Measurements from ENCODE around the gene OR2A14.

OR2A14 gene, protein sequence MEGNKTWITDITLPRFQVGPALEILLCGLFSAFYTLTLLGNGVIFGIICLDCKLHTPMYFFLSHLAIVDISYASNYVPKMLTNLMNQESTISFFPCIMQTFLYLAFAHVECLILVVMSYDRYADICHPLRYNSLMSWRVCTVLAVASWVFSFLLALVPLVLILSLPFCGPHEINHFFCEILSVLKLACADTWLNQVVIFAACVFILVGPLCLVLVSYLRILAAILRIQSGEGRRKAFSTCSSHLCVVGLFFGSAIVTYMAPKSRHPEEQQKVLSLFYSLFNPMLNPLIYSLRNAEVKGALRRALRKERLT

DNA sequence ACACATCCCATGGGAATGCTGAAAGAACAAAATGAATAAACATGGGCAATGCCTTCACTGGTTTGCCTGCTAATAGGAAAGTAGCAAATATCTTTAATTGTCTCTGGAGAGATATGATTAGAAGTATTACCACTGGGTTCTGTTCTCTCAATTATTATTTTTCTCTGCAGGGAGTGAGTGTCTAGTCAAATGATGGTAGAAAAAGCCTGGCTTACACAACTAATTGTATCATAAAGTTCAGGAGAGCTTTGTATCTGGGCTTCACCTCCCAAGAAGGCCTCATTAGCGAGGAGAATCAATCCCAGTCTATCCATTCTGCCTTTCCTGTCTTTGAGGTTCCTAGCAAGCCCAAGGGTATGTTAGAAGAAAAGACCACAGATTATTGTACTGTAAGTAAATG, at the start of gene OR2A14:
OR2A14 (plus strand) TSS at position 301 of the 400 bp plus-strand sequence. CDS start 5,937 bp downstream, outside the sequence.
- H3K27ac Mint-ChIP-seq (ENCODE audit: low read depth), result no peak within 1 kb of the TSS
- H3K4me3 Mint-ChIP-seq, result no peak within 1 kb of the TSS
- H3K4me1 Mint-ChIP-seq, result no peaks in the 10 kb centered on the region
- peaks cover 4% of the 10 kb centered on the region for H3K9me3 Mint-ChIP-seq
- ATAC-seq (replicated peaks; ENCODE audit: extremely low read depth, poor library complexity, severe bottlenecking) (no peak), DNase-seq (ENCODE audit: low spot score in 2 of 2) (no peak)
- peaks cover 21% of the 10 kb centered on the region for H3K27me3 Mint-ChIP-seq
- peaks cover 1% of the 10 kb centered on the region for H3K36me3 Mint-ChIP-seq (ENCODE audit: insufficient read depth)

DNA sequence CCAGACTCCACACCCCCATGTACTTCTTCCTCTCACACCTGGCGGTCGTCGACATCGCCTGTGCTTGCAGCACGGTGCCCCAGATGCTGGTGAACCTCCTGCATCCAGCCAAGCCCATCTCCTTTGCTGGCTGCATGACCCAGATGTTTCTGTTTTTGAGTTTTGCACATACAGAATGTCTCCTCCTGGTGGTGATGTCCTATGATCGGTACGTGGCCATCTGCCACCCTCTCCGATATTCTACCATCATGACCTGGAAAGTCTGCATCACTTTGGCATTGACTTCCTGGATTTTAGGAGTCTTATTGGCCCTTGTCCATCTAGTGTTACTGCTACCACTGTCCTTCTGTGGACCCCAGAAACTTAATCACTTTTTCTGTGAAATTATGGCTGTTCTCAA, 48.6 kb upstream of the OR2A14 start:
- DNase-seq (ENCODE audit: low spot score in 2 of 2) (no peak), ATAC-seq (replicated peaks; ENCODE audit: extremely low read depth, poor library complexity, severe bottlenecking) (no peak)
- Mint-ChIP-seq H3K27me3 (peaks cover 29% of the 10 kb centered on the region), H3K4me1 (no peaks in the 10 kb centered on the region), H3K9me3 (no peaks in the 10 kb centered on the region), H3K36me3 (ENCODE audit: insufficient read depth) (no peaks in the 10 kb centered on the region), H3K4me3 (no peak overlapping the region), H3K27ac (ENCODE audit: low read depth) (no peak overlapping the region)

DNA sequence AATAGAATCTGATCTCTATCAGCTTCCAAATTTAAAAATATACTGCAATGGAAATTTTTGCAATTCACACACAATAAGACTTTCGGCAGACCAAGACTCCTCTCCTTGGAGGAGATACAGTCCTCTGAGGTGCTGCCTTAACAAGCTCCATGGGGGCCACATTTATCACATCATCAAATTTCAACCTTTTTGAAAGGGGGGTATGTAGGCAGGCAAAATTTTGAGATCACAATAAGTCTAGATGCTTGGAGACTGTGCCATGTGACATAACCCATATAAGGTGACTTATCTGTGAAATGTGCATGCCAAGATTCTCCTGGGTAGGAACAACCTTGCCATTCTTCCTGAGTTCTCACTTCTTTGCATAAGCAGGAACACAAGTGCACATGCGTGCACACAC, 37.0 kb upstream of the OR2A14 start, which contains the start of gene OR2A12:
OR2A12 (plus strand) TSS at position 301 of the 400 bp plus-strand sequence. CDS start 8,830 bp downstream, outside the sequence.
- Mint-ChIP-seq H3K4me1 (no peaks in the 10 kb centered on the region), H3K4me3 (no peak within 1 kb of the TSS), H3K27me3 (peaks cover 14% of the 10 kb centered on the region), H3K9me3 (no peaks in the 10 kb centered on the region), H3K27ac (ENCODE audit: low read depth) (no peak within 1 kb of the TSS), H3K36me3 (ENCODE audit: insufficient read depth) (peaks cover 2% of the 10 kb centered on the region)
- DNase-seq (ENCODE audit: low spot score in 2 of 2) (no peak), ATAC-seq (replicated peaks; ENCODE audit: extremely low read depth, poor library complexity, severe bottlenecking) (no peak)

DNA sequence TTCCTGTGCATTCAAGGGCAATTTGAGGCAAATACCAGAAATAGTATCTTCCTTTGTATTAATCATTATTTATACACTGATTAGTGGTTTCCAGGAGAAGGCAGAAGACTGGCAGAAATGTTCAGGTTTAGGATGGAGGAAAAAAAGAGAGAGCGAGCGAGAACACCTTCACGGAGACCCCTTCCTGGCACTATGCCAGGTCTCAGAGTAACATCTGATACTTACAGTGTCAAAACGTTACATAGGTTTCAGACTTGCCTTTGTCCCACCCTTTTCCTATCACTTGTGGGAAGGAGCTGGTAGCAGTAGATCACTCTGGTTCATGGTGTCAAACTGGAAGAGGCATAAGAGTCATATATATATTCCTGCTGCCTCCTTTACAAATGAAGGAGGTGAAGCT, 36.2 kb upstream of the OR2A14 start:
- Mint-ChIP-seq H3K27me3 (peaks cover 11% of the 10 kb centered on the region), H3K36me3 (ENCODE audit: insufficient read depth) (no peaks in the 10 kb centered on the region), H3K27ac (ENCODE audit: low read depth) (no peak overlapping the region), H3K4me3 (no peak overlapping the region), H3K4me1 (no peaks in the 10 kb centered on the region), H3K9me3 (no peaks in the 10 kb centered on the region)
- no peak for DNase-seq (ENCODE audit: low spot score in 2 of 2)
- no peak for ATAC-seq (replicated peaks; ENCODE audit: extremely low read depth, poor library complexity, severe bottlenecking)

DNA sequence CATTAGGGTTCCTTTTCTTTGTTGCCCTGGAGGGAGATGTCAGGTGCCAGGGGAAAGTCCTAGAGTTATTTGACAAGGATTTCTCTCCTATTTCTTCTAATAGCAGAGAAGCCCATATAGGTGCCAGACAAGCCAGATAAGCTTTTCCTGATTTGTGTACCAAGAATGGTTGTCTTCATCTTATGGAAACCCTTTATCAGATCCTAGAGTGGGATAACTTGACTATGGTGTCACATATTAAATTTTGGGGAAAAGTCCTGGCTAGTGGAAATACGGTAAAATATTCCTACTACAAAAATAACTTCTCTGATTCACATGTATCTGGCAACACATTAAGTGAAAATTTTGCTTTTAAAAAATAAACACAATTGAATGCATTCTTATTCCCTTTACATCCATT, 35.7 kb upstream of the OR2A14 start:
- peaks cover 6% of the 10 kb centered on the region for H3K27me3 Mint-ChIP-seq
- no peak overlapping the region for H3K4me3 Mint-ChIP-seq
- no peaks in the 10 kb centered on the region for H3K9me3 Mint-ChIP-seq
- H3K4me1 Mint-ChIP-seq, result no peaks in the 10 kb centered on the region
- ATAC-seq (replicated peaks; ENCODE audit: extremely low read depth, poor library complexity, severe bottlenecking) (no peak), DNase-seq (ENCODE audit: low spot score in 2 of 2) (no peak)
- no peak overlapping the region for H3K27ac Mint-ChIP-seq (ENCODE audit: low read depth)
- no peaks in the 10 kb centered on the region for H3K36me3 Mint-ChIP-seq (ENCODE audit: insufficient read depth)

DNA sequence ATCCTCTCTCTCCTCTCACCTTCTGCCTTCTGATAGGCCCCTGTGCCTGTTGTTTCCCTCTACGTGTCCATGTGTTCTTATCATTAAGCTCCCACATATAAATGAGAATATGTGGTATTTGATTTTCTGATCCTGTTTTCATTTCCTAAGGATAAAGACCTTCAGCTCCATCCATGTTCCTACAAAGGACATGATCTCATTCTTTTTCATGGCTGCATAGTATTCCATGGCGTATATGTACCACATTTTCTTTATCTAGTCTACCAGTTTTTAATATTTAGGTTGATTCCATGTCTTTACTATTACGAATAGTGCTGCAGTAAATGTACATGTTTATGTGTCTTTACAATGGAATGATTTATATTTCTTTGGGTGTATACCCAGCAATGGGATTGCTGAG, 32.3 kb upstream of the OR2A14 start:
- Mint-ChIP-seq H3K9me3 (no peaks in the 10 kb centered on the region), H3K36me3 (ENCODE audit: insufficient read depth) (no peaks in the 10 kb centered on the region), H3K27me3 (no peaks in the 10 kb centered on the region), H3K27ac (ENCODE audit: low read depth) (no peak overlapping the region), H3K4me3 (no peak overlapping the region), H3K4me1 (no peaks in the 10 kb centered on the region)
- DNase-seq (ENCODE audit: low spot score in 2 of 2) (no peak), ATAC-seq (replicated peaks; ENCODE audit: extremely low read depth, poor library complexity, severe bottlenecking) (no peak)

DNA sequence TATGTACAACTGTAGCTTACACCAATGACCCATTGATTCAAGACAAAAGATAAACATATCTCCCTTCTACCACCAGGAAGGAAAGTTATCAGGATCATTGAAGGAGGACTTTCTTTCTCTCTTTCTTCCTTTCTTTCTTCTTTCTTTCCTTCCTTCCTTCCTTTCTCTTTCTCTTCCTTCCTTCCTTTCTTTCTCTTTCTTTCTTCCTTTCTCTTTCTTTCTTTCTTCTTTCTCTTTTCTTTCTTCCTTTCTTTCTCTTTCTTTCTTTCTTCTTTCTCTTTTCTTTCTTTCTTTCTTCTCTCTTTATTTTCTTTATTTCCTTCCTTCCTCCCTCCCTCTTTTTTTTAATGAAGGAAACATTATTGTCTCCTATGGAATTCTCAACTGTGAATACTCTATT, 24.2 kb upstream of the OR2A14 start:
- ATAC-seq (replicated peaks; ENCODE audit: extremely low read depth, poor library complexity, severe bottlenecking) (no peak), DNase-seq (ENCODE audit: low spot score in 2 of 2) (no peak)
- H3K27me3 Mint-ChIP-seq, result peaks cover 60% of the 10 kb centered on the region
- H3K27ac Mint-ChIP-seq (ENCODE audit: low read depth), result no peak overlapping the region
- H3K4me3 Mint-ChIP-seq, result no peak overlapping the region
- no peaks in the 10 kb centered on the region for H3K9me3 Mint-ChIP-seq
- no peaks in the 10 kb centered on the region for H3K36me3 Mint-ChIP-seq (ENCODE audit: insufficient read depth)
- no peaks in the 10 kb centered on the region for H3K4me1 Mint-ChIP-seq

DNA sequence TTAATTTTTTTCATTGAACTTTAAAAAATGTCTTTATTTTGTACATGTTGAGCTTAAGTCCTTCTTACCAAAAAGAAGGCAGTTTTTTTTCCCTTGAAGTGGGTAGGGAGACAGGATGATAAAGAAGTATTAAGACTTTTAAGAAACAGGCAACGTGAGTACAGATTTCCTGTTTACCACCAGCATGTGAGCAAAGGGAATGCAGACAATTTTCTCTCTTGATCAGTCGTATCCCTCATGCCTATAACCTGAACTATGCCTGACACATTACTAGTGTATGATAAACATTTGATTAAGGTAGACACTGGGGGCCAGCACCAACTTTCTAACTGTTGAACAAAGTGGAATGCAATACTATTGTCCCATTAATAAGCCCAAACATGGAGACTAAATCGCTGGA, 22.4 kb upstream of the OR2A14 start:
- H3K27ac Mint-ChIP-seq (ENCODE audit: low read depth), result no peak overlapping the region
- no peaks in the 10 kb centered on the region for H3K36me3 Mint-ChIP-seq (ENCODE audit: insufficient read depth)
- no peak overlapping the region for H3K4me3 Mint-ChIP-seq
- DNase-seq (ENCODE audit: low spot score in 2 of 2), result no peak
- H3K27me3 Mint-ChIP-seq, result peaks cover 60% of the 10 kb centered on the region
- H3K4me1 Mint-ChIP-seq, result no peaks in the 10 kb centered on the region
- no peaks in the 10 kb centered on the region for H3K9me3 Mint-ChIP-seq
- no peak for ATAC-seq (replicated peaks; ENCODE audit: extremely low read depth, poor library complexity, severe bottlenecking)

DNA sequence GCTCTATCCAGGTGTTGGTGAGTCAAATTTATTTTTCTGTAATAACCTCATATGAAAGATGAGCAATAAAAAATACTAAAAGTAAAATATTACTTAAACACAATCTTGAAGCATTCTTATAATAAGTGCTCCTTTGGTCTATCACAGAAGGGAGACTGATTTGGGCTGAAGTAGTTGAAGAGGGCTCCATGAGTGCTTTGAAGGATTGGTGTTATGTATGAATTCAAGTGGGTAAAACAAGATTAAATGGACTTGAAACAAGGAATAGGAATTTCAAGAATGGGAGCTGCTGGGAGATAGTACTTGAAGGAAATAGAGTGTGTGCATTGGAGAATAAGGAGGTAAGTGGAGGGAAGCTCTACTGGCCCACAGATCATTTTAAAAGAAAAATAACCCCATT, 20.9 kb upstream of the OR2A14 start:
- Mint-ChIP-seq H3K9me3 (no peaks in the 10 kb centered on the region), H3K4me3 (no peak overlapping the region), H3K27me3 (peaks cover 51% of the 10 kb centered on the region), H3K36me3 (ENCODE audit: insufficient read depth) (no peaks in the 10 kb centered on the region), H3K27ac (ENCODE audit: low read depth) (no peak overlapping the region), H3K4me1 (no peaks in the 10 kb centered on the region)
- no peak for DNase-seq (ENCODE audit: low spot score in 2 of 2)
- no peak for ATAC-seq (replicated peaks; ENCODE audit: extremely low read depth, poor library complexity, severe bottlenecking)

DNA sequence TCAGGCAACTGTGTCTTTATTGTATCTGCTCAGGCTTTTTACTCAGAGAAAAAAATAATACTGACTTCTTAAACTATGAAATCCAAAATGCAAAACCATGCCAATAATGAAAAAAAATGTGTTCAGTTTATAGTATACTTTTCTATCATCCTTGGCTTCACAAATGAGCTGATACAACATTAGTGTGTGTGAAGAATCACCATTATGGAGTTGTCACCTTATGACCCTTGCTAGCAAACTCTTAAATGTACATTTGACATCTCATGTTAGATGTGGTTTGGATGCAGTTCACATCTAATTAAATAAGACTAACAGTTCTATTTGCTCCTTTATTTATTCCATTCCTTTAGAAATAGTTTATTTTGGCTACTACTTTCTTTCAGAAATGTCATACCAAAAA, 17.8 kb upstream of the OR2A14 start:
- DNase-seq (ENCODE audit: low spot score in 2 of 2), result no peak
- H3K4me3 Mint-ChIP-seq, result no peak overlapping the region
- peaks cover 50% of the 10 kb centered on the region for H3K27me3 Mint-ChIP-seq
- no peak for ATAC-seq (replicated peaks; ENCODE audit: extremely low read depth, poor library complexity, severe bottlenecking)
- no peaks in the 10 kb centered on the region for H3K36me3 Mint-ChIP-seq (ENCODE audit: insufficient read depth)
- H3K4me1 Mint-ChIP-seq, result no peaks in the 10 kb centered on the region
- no peak overlapping the region for H3K27ac Mint-ChIP-seq (ENCODE audit: low read depth)
- no peaks in the 10 kb centered on the region for H3K9me3 Mint-ChIP-seq

DNA sequence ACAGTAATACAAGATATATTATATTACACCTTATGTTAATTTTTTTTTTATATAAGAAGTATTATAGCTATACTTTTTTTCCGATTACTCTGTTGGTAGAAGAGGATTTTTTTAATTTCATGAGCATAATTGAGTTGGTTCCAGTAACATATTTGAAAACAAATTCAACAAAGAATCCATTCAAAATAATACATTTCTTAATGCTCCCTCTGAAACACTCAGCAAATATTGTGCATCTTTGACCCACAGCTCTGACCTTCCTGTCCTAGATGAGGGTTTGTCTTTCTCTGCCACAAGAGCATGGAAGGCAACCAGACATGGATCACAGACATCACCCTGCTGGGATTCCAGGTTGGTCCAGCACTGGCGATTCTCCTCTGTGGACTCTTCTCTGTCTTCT, 13.7 kb upstream of the OR2A14 start, which contains the start of gene OR2A2:
OR2A2 (plus strand) TSS at position 301 of the 400 bp plus-strand sequence; CDS start at position 301, 0 bp downstream.
- Mint-ChIP-seq H3K27ac (ENCODE audit: low read depth) (no peak within 1 kb of the TSS), H3K36me3 (ENCODE audit: insufficient read depth) (peaks cover 2% of the 10 kb centered on the region), H3K4me1 (no peaks in the 10 kb centered on the region), H3K4me3 (no peak within 1 kb of the TSS), H3K27me3 (peaks cover 62% of the 10 kb centered on the region), H3K9me3 (no peaks in the 10 kb centered on the region)
- DNase-seq (ENCODE audit: low spot score in 2 of 2) (no peak), ATAC-seq (replicated peaks; ENCODE audit: extremely low read depth, poor library complexity, severe bottlenecking) (no peak)

DNA sequence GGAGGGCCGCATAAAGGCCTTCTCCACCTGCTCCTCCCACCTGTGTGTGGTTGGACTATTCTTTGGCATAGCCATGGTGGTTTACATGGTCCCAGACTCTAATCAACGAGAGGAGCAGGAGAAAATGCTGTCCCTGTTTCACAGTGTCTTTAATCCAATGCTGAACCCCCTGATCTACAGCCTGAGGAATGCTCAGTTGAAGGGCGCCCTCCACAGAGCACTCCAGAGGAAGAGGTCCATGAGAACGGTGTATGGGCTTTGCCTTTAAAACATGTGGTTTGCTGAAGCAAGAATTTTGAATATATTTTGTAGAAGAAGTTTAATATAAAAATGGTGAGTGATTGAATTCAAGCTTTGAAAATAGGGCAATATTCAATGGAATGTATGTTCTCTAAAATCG, 12.7 kb upstream of the OR2A14 start:
- Mint-ChIP-seq H3K27ac (ENCODE audit: low read depth) (no peak overlapping the region), H3K9me3 (no peaks in the 10 kb centered on the region), H3K27me3 (peaks cover 64% of the 10 kb centered on the region), H3K4me3 (no peak overlapping the region), H3K4me1 (no peaks in the 10 kb centered on the region), H3K36me3 (ENCODE audit: insufficient read depth) (peaks cover 2% of the 10 kb centered on the region)
- ATAC-seq (replicated peaks; ENCODE audit: extremely low read depth, poor library complexity, severe bottlenecking) (no peak), DNase-seq (ENCODE audit: low spot score in 2 of 2) (no peak)

DNA sequence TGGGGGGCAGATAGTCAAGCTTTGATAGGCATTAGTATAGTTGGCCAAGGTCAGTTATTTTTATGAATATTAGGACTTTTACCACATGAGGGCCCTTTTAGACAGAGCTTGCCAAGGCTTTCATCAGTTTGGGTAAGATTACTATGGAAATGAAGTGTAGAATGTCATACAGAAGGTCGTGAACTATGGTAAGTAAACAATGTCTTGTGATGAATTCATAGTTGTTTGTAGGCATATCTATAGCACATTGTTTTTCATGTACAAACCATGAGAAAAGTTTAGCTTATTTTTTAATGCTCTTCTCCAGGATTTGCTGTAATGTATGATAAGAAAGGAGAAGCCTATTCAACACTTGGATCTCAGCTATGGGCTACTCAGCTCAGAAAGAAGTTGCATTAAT, 9.3 kb upstream of the OR2A14 start:
- no peak overlapping the region for H3K4me3 Mint-ChIP-seq

More for the DNA sequence above, 9.3 kb upstream of the OR2A14 start:
- ATAC-seq (replicated peaks; ENCODE audit: extremely low read depth, poor library complexity, severe bottlenecking) (no peak), DNase-seq (ENCODE audit: low spot score in 2 of 2) (no peak)
- H3K36me3 Mint-ChIP-seq (ENCODE audit: insufficient read depth), result peaks cover 2% of the 10 kb centered on the region
- no peaks in the 10 kb centered on the region for H3K4me1 Mint-ChIP-seq
- H3K27me3 Mint-ChIP-seq, result peaks cover 55% of the 10 kb centered on the region
- no peaks in the 10 kb centered on the region for H3K9me3 Mint-ChIP-seq
- H3K27ac Mint-ChIP-seq (ENCODE audit: low read depth), result no peak overlapping the region

All from central memory CD8-positive, alpha-beta T cell (primary cell).